ENCODE measurements around the gene CFAP251. TPM values are rescaled to one million over a fixed set of nuclear protein-coding genes. Genes with fewer than 3 reads are reported as not detected.

The CFAP251 gene
- polyA plus RNA-seq, 1 donor (not counting 4 experiments of a cell fraction or from before 2014, with no cell fraction given) = 74.2 TPM

DNA sequence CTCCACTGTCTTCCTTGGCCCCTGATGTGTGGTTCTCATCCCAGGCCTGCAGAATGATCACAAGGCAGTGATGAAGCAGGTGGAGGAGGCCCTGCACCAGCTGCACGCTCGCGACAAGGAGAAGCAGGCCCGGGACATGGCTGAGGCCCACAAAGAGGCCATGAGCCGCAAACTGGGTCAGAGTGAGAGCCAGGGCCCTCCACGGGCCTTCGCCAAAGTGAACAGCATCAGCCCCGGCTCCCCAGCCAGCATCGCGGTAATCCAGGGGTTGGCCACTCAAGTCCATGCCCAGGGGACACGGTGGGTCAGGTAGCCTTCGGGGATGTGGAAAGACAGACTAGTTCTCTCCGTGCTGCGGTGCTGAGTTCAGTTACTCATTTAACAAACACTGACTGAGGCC is 18.8 kb upstream of the CFAP251 start:
- dilution Hi-C loops (cut with MboI; ENCODE audit: extremely low pct_ligation_motif_present, low sequenced_read_pairs) = no loop called here
- peaks cover 14% of the 10 kb centered on the region for H3K79me2 ChIP-seq (ENCODE audit: control insufficient read depth, insufficient read depth, low read length)
- H3K4me1 ChIP-seq (ENCODE audit: control insufficient read depth, extremely low read depth, insufficient read depth, low read length) = peaks cover under 1% of the 10 kb centered on the region
- no peak overlapping the region for H3K4me2 ChIP-seq (ENCODE audit: control insufficient read depth, extremely low read depth, insufficient read depth, low read depth, low read length)
- FAIRE-seq (no peak), DNase-seq (ENCODE audit: low read depth, low spot score) (no peak)
- H4K20me1 ChIP-seq (ENCODE audit: control insufficient read depth, extremely low read depth, insufficient read depth, low read length) = no peaks in the 10 kb centered on the region
- no peak for TF ChIP-seq CTCF (optimal IDR thresholded peaks at IDR 0.05 in 1 of 3, IDR thresholded peaks at IDR 0.05 in 1 of 3, conservative IDR thresholded peaks at IDR 0.05 in 1 of 3; ENCODE audit: extremely low read depth in 1 of 3, insufficient read depth in 2 of 3, low read length in 3 of 3)
- no peak for TF ChIP-seq EZH2 (IDR thresholded peaks at IDR 0.05; ENCODE audit: low read length)
- H3K4me3 ChIP-seq (ENCODE audit: control insufficient read depth in 2 of 3, extremely low read depth in 1 of 3, insufficient read depth in 2 of 3, low read depth in 1 of 3, low read length in 3 of 3) = no peak overlapping the region
- H3K36me3 ChIP-seq (ENCODE audit: control insufficient read depth in 2 of 2, extremely low read depth in 1 of 2, insufficient read depth in 2 of 2, low read length in 2 of 2) = peaks cover 39 to 45% of the 10 kb centered on the region in 2 experiments
- no peaks in the 10 kb centered on the region for H3K9me1 ChIP-seq (ENCODE audit: control insufficient read depth, extremely low read depth, insufficient read depth, low read length)
- H3K27me3 ChIP-seq (ENCODE audit: control insufficient read depth, extremely low read depth, insufficient read depth, low read length) = no peaks in the 10 kb centered on the region
- H3K9me3 ChIP-seq (ENCODE audit: control insufficient read depth, low read depth, low read length) = no peaks in the 10 kb centered on the region
- no peak overlapping the region for H2AFZ ChIP-seq (ENCODE audit: control insufficient read depth, low read length)
- no peak overlapping the region for H3K27ac ChIP-seq (ENCODE audit: control insufficient read depth, insufficient read depth, low read length)
- no peak overlapping the region for H3K9ac ChIP-seq (ENCODE audit: control insufficient read depth, extremely low read depth, insufficient read depth, low read length)

DNA sequence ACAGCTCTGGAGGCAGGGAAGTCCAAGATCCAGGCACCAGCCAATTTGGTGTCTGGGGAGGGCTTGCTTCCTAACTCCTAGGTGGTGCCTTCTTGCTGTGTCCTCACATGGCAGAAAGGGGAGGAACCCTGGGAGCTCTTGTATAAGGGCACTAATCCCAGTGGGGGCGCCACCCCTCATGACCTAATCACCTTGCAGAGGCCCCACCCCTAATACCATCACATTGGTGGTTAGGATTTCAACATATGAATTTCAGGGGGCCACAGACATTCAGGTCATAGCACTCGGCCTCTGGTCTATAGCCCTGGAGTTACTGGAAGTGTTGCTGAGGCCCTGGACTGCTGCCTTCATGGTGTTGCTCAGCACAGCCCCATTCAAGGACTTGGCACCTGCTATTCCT is 15.2 kb upstream of the CFAP251 start:
- no peak overlapping the region for H3K4me2 ChIP-seq (ENCODE audit: control insufficient read depth, extremely low read depth, insufficient read depth, low read depth, low read length)
- no peaks in the 10 kb centered on the region for H3K4me1 ChIP-seq (ENCODE audit: control insufficient read depth, extremely low read depth, insufficient read depth, low read length)
- no peaks in the 10 kb centered on the region for H3K9me1 ChIP-seq (ENCODE audit: control insufficient read depth, extremely low read depth, insufficient read depth, low read length)
- peaks cover 32 to 34% of the 10 kb centered on the region in 2 experiments for H3K36me3 ChIP-seq (ENCODE audit: control insufficient read depth in 2 of 2, extremely low read depth in 1 of 2, insufficient read depth in 2 of 2, low read length in 2 of 2)
- no peak overlapping the region for H2AFZ ChIP-seq (ENCODE audit: control insufficient read depth, low read length)
- no peak for FAIRE-seq
- no peak overlapping the region for H3K9ac ChIP-seq (ENCODE audit: control insufficient read depth, extremely low read depth, insufficient read depth, low read length)
- no peaks in the 10 kb centered on the region for H3K27me3 ChIP-seq (ENCODE audit: control insufficient read depth, extremely low read depth, insufficient read depth, low read length)
- no peak overlapping the region for H3K4me3 ChIP-seq (ENCODE audit: control insufficient read depth in 2 of 3, extremely low read depth in 1 of 3, insufficient read depth in 2 of 3, low read depth in 1 of 3, low read length in 3 of 3)
- DNase-seq (ENCODE audit: low read depth, low spot score) = no peak
- no peaks in the 10 kb centered on the region for H3K79me2 ChIP-seq (ENCODE audit: control insufficient read depth, insufficient read depth, low read length)
- TF ChIP-seq CTCF (optimal IDR thresholded peaks at IDR 0.05 in 1 of 3, IDR thresholded peaks at IDR 0.05 in 1 of 3, conservative IDR thresholded peaks at IDR 0.05 in 1 of 3; ENCODE audit: extremely low read depth in 1 of 3, insufficient read depth in 2 of 3, low read length in 3 of 3) = no peak
- TF ChIP-seq EZH2 (IDR thresholded peaks at IDR 0.05; ENCODE audit: low read length) = no peak
- no peak overlapping the region for H3K27ac ChIP-seq (ENCODE audit: control insufficient read depth, insufficient read depth, low read length)
- no peaks in the 10 kb centered on the region for H4K20me1 ChIP-seq (ENCODE audit: control insufficient read depth, extremely low read depth, insufficient read depth, low read length)
- dilution Hi-C loops (cut with MboI; ENCODE audit: extremely low pct_ligation_motif_present, low sequenced_read_pairs) = no loop called here
- H3K9me3 ChIP-seq (ENCODE audit: control insufficient read depth, low read depth, low read length) = no peaks in the 10 kb centered on the region
